SKM-1 treated with dmso at 0.1 percent for 144 hours (cell line): ENCODE measurements around the gene COTL1.
"Not testable (repeated sequence)": the region's sequence is repeated elsewhere in the genome, so short reads cannot be mapped to it uniquely, and the experiment has no call there.

Experiments
- DNase-seq: peaks from one replicate; lab custom pipeline; 2025; ENCODE audit not compliant: unreplicated experiment; lab: John Stamatoyannopoulos, UW

Gene COTL1

GRCh38 chr16:84535408-84535807 is 82.5 kb downstream of the COTL1 start:
- no peak for DNase-seq

- no peak for DNase-seq
Measured at GRCh38 chr16:84534815-84535214, 83.1 kb downstream of the COTL1 start.

GRCh38 chr16:84532855-84533486 is 84.9 kb downstream of the COTL1 start:
- no peak for DNase-seq

- DNase-seq, result no peak
Measured at GRCh38 chr16:84532291-84532724, 85.6 kb downstream of the COTL1 start.

- no peak for DNase-seq
Measured at GRCh38 chr16:84531671-84532111, 86.2 kb downstream of the COTL1 start.

GRCh38 chr16:84530590-84530989 is 87.3 kb downstream of the COTL1 start:
- DNase-seq, result no peak

- DNase-seq, result no peak
Measured at GRCh38 chr16:84529607-84530006, 88.3 kb downstream of the COTL1 start.

- peak; percentile 38 for DNase-seq
Measured at GRCh38 chr16:84528322-84528721, 89.6 kb downstream of the COTL1 start.

GRCh38 chr16:84527532-84528269 is 90.2 kb downstream of the COTL1 start:
- DNase-seq, result peak; percentile 45

GRCh38 chr16:84526794-84527531 is 90.9 kb downstream of the COTL1 start:
- no peak for DNase-seq

- not testable (repeated sequence) for DNase-seq
Measured at GRCh38 chr16:84524941-84525581, 92.8 kb downstream of the COTL1 start.

- no peak for DNase-seq
Measured at GRCh38 chr16:84524346-84524920, 93.4 kb downstream of the COTL1 start.

GRCh38 chr16:84521497-84521770 is 96.4 kb downstream of the COTL1 start:
- DNase-seq, result no peak

GRCh38 chr16:84520725-84521496 is 97.0 kb downstream of the COTL1 start:
- no peak for DNase-seq

GRCh38 chr16:84519855-84520254 is 98.0 kb downstream of the COTL1 start:
- no peak for DNase-seq

- no peak for DNase-seq
Measured at GRCh38 chr16:84518804-84519341, 99.0 kb downstream of the COTL1 start.

GRCh38 chr16:84518220-84518619 is 99.7 kb downstream of the COTL1 start:
- DNase-seq, result not testable (repeated sequence)

GRCh38 chr16:84517366-84517765 is 100.5 kb downstream of the COTL1 start:
- no peak for DNase-seq
